ENCODE data around the gene NDRG4.
A peak's percentile ranks its signal among the peaks of the same experiment; 100 is the strongest.

Gene NDRG4, protein sequence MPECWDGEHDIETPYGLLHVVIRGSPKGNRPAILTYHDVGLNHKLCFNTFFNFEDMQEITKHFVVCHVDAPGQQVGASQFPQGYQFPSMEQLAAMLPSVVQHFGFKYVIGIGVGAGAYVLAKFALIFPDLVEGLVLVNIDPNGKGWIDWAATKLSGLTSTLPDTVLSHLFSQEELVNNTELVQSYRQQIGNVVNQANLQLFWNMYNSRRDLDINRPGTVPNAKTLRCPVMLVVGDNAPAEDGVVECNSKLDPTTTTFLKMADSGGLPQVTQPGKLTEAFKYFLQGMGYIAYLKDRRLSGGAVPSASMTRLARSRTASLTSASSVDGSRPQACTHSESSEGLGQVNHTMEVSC

DNA sequence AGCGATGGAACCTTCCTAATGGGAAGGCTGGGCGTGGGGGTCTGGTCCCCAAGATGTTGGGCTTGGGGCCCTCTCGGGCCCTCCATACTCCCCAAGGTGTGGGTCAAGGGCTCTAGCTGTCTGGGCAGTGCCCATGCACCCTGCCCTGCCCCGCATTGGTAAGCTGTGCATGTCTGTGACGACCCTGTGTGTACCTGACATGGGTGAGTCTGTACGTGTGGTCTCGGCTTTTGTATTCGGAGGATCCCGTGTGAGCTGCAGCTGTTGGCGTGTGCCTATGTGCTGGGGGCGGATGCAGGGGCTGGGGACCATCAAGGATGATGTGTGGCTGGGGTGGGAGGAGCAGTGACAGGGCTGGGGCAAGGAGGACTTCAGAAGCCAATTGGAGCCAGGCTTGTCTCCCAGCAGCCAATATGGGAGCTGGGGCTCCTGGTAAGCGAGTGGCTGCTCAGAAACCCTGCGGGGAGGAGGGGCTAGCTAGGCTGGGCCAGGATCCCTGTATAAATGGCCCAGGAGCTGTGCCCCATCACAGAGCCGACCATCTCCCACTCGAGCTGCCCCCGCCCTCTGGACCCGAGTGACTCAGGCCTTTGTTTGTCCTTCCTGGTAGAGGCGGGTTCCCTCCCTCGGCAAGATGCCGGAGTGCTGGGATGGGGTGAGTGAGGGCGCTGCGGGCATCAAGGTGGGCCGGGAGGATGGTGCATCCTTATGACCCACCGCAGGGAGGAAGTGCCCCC lies at the start of gene NDRG4:
Gene NDRG4 (plus strand): TSS at position 529 of the 737 bp plus-strand sequence. CDS start 106 bp downstream, at position 635.
- DNase-seq (ENCODE audit: low read depth): no peak

DNA sequence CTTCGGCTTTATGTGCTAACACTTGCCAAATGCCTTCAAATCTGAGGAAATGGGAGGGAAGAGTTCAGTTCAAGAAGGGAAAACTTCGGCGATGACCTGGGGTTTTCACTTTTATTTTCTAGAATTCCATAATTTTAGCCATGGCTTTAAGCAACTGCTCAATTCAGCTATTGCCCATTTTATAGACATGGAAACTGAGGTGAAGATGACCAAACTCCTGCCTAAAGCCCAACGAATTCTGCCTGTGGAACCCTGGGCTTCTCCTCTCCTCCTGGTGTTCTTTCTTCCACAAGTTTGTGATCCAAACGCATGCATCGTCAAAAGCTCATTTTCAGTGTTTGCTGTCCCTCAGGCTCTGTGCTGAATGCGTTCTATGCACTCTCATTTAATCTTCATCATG lies 49.4 kb upstream of the NDRG4 start:
- no peak for DNase-seq (ENCODE audit: low read depth)

DNA sequence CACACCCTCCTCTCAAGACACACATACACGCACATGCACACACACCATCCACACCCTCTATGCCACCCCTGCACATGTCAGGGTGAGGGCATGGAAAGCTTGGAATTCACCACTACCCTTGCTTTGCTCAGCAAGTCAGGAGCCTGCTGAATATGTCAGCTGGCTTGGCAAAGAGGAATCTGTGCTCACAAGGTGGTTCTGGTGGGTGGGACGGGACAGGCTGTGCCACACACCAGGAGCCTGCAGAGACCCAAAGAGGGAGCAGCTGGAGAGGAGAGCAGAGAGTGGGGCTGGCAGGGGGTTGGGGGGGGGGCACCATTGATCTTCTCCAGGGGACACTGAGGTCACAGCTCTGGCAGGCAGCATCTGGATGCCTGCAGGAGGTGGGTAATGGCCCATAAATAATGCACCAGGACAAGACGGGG lies 48.7 kb upstream of the NDRG4 start:
- no peak for DNase-seq (ENCODE audit: low read depth)

DNA sequence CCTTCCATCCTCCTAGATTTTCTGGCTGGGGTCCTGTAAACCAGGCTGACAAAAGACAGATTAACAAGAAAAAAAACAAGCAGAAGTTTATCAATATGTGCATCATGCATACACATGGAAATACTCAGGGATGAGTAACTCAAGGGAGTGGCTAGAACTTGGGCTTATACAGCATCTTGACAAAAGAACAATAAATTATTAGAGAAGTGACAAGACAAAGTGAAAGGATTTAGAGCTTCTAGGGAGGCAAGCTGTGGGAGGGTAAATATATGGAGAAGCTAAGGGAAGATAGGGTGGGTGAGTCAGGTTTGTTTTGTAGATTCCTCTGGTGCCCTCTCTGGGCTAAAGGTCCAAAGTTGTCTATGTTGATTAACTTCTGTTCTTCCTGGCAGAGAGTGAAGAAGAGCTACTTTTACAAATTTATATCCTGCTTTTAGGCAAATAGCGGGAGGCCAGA lies 48.0 kb upstream of the NDRG4 start:
- no peak for DNase-seq (ENCODE audit: low read depth)

DNA sequence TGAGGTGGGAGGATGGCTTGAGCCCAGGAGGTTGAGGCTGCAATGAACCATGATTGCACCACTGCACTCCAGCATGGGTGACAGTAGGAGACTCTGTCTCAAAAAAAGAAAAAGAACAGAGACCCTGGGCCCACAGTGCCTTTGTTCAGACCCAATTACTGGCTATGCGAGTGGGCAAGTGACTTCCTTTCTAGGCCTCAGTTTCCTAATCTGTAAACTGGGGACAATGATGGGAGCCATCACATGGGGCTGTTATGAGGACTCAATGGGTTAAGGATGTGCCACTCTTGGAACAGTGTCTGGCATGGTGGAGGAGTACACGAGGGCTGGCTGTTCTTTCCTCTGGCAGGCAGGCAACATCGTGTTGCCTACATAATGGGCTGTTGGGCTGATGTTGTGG lies 47.3 kb upstream of the NDRG4 start:
- DNase-seq (ENCODE audit: low read depth): no peak

DNA sequence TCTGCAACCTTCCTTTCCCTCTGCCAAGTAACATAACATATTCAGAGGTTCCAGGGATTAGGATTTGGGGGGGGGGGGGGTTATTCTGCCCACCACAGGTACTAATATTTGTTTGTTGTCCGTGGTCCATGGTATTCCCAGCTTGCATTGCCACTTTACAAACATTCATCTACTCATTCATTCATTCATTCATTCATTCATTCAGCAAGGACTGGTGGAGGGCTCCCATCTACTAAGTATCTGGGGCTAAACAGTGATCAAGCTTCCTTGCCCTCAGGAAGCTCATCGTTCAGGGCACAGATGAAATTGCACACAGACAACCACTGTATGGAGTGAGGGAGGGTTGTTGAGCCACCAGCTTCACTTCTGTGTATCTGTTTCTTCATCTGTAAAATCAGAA lies 45.8 kb upstream of the NDRG4 start:
- no peak for DNase-seq (ENCODE audit: low read depth)

DNA sequence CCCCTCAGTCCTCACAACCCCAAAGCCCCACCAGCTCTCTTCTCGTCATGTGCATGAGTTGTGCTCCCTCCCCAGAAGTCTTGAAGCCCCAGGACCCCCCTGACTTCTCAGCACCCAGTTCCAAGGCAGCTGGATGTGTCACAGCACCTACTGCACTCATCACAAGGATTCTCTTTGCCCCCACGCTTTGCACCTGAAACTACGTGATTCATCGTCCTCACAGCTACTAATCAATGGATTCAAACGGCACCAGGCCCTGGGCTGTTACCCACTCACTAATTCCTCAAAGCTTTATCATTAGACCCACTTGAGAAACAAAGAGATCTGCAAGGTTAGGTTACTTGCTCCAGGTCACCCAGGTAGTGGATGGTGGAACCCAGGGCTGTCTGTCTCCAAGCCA lies 45.1 kb upstream of the NDRG4 start:
- no peak for DNase-seq (ENCODE audit: low read depth)

DNA sequence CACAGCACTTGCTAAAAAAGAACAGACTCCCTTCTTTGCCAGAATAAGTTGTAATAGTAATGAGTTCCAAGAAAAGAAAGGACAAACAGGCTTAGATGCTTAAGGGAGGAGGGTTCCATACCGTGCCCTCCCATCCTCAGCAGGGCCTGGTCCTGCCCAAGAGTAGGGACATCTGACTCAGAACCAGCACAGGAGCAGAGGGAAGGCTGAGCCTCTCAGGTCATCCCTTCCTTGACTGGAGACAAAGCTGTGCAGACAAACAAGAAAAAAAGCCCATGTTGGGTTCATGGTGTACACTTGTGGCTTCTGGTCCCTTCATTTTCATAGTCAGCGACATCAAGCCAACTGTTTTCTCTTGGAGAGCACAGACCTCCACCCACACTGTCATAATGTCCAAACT lies 44.2 kb upstream of the NDRG4 start:
- no peak for DNase-seq (ENCODE audit: low read depth)

DNA sequence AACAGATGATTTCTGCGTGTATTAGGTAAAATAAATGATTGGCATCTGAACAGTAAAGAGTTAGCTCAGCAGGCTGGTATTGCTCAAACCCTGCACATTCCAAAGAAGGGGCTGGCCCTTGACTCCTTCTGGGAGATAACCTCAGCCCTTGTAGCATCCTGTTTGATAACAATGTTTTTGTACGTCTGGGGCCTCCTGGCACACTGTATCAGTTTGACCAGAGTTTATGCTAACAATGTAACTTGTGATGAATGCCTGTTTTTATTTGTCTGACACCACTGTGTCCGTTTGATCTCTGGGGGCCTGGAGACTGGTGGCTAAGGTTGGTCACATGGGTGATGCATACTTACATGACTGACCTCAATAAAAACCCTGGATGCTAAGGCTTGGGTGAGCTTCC lies 43.8 kb upstream of the NDRG4 start:
- no peak for DNase-seq (ENCODE audit: low read depth)

DNA sequence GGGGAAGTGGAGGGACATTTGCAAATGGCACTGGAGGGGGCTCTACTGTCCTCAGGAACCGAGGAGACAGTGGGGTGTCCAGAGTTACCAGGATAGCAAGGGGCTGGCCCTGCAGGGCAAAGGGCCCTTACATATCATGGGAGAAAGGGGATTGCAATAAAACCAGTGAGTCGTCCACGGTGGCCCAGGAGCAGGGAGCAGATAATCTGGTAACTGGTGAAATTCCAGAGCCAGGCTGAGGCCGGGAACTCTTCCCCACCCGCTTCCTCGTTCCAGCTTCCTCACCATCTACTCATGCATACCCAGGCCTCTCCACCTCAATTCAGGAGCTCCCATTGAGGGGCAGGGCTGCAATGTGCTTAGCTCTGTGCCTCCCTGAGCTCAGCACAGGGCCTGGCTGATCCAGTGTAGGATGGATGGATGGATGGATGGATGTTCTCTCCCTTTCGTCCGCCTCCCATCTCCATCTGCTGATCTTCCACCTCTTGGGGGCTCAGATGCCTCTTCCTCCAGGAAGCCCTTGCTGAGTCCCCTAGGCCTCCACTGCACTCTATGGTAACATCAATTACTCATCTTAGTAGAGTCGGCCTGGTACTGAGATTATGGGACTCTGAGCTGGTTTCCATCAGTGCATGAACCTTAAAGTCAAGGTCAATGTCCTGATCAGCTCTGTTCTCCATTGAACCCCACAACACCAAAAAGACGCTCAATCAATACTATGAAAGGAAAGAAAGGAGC lies 41.2 kb upstream of the NDRG4 start:
- DNase-seq (ENCODE audit: low read depth): no peak

DNA sequence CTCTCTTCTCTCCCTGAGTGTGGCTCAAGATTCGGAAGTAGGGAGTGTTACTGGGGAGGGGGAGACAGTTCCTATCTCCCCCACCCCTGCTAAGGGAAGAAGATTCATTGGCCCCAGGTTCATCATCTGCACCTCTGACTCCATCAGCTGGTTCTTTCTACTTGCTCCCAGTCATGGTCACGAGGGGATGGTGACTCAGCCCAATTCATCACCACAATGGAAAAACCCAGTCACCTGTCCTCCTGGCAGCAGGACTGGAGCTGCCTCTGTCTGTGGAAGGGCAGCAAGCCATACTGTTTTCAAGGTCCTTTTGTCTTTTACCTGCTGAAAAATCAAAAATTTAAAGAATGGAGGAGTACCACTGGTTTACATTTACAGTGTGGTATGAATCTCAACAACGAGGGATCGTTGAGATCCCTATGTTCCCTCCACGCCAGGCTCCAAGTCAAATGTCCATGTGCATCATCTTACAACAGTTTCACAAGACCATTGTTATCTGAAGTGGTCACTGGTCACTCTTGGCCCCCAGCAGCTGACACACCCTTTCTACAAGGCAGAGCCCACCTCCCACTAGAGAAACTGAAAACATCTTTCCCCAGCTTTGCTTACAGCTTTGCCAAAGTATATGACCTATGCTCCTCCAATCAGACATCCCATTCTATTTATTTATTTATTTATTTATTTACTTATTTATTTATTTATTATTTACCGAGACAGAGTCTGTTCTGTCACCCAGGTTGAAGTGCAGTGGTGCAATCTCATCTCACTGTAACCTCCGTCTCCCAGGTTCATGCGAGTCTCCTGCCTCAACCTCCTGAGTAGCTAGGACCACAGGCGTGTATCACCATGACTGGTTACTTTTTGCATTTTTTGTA lies 40.4 kb upstream of the NDRG4 start:
- peak; percentile 34 for DNase-seq (ENCODE audit: low read depth)

DNA sequence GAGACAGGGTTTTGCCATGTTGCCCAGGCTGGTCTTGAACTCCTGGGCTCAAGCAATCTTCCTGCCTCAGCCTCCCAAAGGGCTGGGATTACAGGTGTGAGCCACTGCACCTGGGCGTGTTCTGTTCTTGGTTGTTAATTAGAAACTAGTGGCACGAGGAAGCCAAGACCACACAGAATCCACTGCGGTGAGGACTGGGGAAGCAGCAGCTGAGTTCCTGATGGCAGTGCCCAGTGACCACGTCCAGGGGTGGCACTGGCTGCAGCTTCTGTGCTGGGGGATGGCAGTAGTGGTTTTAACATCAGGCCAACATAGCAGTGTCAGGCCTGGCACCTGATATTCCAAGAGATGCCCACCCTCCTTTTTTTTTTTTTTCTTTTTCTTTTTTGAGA lies 39.7 kb upstream of the NDRG4 start:
- DNase-seq (ENCODE audit: low read depth): no peak

DNA sequence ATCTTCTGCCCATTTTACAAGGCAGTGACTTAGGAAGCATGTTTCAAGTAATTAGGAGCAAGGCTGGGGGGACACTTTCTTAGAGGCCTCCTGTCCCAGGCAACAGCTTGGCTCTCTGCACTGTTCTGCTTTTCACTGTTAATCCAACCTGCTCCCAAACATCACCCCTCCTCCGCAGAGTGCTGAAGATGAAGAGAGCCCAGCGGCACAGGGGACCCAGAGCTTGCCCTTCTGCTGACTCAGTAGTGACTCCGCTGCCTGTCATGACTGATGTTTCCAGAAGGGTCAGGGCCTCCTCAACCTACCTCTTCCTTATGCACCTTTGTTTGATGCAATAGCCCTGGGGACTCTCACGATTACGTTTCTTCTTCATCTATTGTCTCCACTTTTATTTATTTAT lies 38.9 kb upstream of the NDRG4 start:
- no peak for DNase-seq (ENCODE audit: low read depth)

DNA sequence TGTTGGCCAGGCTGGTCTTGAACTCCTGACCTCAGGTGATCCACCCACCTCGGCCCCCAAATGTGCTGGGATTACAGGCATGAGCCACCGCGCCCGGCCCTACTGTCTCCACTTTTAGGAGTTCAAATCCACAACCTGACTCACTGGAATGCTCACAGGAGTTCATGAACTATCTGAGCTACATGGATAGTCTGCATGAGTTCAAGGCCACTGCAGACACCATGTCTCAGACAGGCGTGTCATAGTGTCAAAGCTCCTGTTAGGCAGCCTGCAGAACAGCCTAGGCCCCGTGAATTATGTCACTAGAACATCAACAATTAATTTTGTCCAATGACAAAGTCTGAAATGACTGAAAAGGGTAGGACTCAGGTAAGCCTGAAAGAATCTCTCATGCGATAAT lies 38.3 kb upstream of the NDRG4 start:
- DNase-seq (ENCODE audit: low read depth): no peak

DNA sequence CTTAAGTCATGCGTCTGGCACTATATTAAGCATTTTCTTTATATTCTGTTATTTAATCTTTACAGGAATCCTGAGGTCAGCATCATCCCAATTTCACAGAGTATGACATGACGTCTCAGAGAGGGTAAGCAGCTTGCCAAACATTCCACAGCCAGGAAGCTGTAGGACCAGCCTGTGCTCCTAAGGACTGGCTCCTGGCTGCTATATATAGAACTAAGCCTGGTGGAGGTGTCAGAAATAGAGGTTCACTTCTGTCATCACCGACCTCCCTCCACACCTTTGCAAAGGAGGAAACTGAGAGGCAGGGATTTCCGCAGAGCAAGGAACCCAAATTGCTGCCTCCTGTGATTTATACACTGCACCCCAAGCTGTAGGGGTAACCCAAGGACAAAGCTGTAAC lies 37.9 kb upstream of the NDRG4 start:
- DNase-seq (ENCODE audit: low read depth): no peak

DNA sequence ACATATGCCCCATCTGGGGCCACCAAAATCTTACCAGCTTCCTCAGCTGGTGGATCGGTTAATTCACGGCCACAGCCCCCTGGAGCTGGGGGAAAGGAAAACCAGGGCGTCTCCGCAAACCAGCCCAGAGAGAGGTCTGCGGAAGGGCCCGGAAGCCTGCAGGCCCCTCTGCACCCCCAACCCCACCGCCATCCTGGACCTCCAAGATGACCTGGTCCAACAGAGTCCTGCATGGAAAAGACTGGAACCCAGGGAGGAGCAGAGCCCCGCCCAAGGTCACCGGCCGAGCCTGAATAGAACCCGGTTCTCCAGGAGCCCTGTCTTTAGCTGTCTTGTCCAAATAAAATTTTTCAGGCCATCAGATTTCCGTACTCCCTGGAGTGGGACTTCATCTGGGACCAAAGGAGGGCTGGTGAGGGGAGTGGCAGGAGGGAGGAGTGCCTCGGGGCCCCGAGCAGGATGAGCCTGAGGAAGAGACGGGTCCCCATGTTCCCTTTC lies 37.4 kb upstream of the NDRG4 start:
- DNase-seq (ENCODE audit: low read depth): no peak

DNA sequence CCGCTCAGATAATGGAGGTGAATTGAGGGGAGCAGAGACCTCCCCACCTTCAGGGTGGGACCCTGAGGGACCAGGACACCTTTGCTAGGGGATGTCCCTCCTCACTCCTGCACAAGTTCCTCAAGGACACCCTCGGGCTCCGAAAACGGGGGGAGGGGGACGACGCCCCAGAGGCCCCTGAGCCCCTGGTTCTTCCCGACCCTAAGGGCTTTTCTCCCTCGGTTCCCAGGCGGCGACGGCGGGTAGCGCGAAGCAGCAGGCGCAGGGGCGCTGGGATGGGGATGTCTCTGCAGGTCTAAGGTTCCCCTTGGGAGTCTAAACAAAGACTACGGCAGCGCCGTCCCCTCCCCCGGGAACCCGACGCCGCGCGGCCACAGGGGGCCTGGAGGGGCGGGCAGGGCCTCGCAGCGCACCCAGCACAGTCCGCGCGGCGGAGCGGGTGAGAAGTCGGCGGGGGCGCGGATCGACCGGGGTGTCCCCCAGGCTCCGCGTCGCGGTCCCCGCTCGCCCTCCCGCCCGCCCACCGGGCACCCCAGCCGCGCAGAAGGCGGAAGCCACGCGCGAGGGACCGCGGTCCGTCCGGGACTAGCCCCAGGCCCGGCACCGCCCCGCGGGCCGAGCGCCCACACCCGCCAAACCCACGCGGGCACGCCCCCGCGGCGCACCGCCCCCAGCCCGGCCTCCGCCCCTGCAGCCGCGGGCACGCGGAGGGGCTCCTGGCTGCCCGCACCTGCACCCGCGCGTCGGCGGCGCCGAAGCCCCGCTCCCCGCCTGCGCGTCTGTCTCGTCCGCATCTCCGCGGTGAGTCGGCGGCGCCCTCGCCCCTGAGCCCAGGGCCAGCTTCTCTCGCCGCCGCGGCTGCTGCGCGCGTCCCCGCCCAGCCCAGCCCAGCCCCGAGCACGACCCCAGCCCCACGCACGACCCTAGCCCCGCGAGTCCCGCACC lies 36.7 kb upstream of the NDRG4 start:
- DNase-seq (ENCODE audit: low read depth): no peak

DNA sequence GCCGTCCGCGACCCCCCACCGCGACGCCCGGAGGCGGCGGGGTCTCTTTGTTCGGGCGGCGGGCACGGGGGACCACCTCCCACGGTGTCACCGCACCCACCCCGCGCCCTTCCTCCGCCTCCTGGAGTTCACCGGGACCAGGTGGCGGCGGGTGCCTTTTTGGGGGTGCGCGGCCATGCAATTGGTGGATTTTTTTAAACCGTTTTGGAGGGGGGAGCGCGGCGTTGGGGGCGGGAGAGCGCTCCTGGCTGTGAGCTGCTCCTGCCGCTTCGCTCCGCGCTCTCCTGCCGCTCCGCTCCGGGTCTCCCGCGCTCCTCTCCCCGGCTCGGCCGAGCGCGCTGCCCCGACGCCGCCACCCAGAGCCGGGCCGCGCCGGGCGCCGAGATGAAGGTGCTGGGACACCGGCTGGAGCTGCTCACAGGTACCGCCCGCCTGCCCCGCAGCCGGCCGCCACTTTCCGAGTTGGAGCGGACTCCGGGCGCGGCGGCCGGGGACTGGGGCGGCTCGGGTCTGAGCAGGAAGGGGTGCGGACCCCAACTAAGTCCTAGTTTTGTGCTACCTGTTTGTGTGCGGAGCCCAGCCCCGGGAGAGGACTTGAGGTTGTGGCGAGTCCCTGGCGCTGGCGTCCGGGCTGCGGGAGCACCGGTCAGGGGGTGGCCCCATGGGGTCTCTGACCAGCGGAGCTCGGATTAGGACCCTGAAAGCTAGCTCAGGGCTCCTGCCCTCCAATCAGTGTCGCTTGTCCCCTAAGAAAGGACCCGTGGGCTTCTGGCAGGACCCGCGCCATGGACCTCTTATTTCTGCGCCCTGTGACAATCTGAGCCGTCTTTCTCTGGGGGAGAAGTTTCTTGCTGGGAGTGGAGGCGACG lies 35.7 kb upstream of the NDRG4 start:
- no peak for DNase-seq (ENCODE audit: low read depth)

DNA sequence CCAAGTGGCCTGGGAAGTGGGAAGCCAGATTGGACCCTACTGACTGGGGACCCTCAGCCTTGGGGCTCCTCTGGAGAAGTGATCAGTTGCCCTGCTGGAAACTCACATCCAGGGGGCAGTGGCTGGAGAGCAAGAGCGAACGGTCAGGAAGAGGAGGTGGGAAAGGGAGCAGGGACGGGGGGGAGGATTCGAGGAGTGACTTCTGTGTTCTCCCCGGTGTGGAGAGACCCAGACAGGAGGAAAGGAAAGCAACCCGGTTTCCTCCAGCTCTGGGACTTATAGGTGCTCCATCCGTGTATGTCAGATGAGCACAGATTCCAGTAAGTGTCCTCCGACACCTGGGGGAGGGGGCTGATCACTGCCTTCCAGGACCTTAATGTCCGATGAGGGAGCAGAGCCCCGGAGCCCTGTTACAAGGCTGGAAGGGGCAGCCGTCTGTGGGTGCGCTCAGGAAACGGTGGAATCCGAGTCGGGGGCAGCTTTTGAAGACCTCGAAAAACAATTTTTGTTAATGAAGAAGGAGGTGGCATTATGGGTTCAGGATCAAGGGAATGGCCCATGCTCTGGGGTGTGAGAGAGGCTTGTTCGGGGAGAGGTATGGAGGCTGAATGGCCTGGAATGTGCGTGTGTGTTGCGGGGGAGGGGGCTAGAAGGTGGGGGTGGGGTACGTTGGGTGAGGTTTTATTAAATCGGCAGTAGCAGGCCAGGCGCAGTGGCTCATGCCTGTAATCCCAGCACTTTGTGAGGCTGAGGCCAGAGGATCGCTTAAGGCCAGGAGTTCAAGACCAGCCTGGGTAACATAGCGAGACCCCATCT lies 34.8 kb upstream of the NDRG4 start:
- DNase-seq (ENCODE audit: low read depth): no peak

Data from stimulated activated CD8-positive, alpha-beta memory T cell treated with anti-CD3 and anti-CD28 coated beads, Interleukin-4, amount 100 ng/mL, for 24 hours (primary cell).